IMR-90 (cell line): ENCODE measurements around the gene CENPT.

Experiments
- BHLHE40 ChIP-seq: fragments of 150-350 bp; IDR thresholded peaks from 2 replicates; pipeline ENCODE4 v1.6.1; 2016; ENCODE audit warnings: mild to moderate bottlenecking, low read depth, low read length
- MXI1 ChIP-seq: IDR thresholded peaks from 2 replicates; pipeline ENCODE4 v1.6.1; 2012; ENCODE audit warnings: low read depth, mild to moderate bottlenecking, low read length, moderate library complexity, borderline replicate concordance
- NFE2L2 ChIP-seq: fragments of 150-350 bp; IDR thresholded peaks from 2 replicates; pipeline ENCODE4 v1.6.1; 2016; ENCODE audit warnings: low read depth, mild to moderate bottlenecking, low read length
- POLR2A ChIP-seq: IDR thresholded peaks from 2 replicates; pipeline ENCODE4 v1.6.1; 2012; ENCODE audit warnings: mild to moderate bottlenecking, low read depth, low read length
- RAD21 ChIP-seq: IDR thresholded peaks from 2 replicates; pipeline ENCODE4 v1.6.1; 2012; ENCODE audit warnings: low read length, improper control_type of control experiment
- RFX5 ChIP-seq: IDR thresholded peaks from 2 replicates; pipeline ENCODE4 v1.8.0; 2012; ENCODE audit warnings: low read depth, mild to moderate bottlenecking, low read length, moderate library complexity
- SMC3 ChIP-seq: fragments of 150-350 bp; IDR thresholded peaks from 2 replicates; pipeline ENCODE4 v1.6.1; 2016; ENCODE audit warnings: low read depth, mild to moderate bottlenecking, antibody characterized with exemption, low read length, moderate library complexity
- TF ChIP-seq, protein P1 (sequence below): conservative IDR thresholded peaks from 2 replicates; pipeline ENCODE4 v1.5.1; 2012; ENCODE audit warnings: mild to moderate bottlenecking, low read depth, low read length, improper control_type of control experiment

DNA sequence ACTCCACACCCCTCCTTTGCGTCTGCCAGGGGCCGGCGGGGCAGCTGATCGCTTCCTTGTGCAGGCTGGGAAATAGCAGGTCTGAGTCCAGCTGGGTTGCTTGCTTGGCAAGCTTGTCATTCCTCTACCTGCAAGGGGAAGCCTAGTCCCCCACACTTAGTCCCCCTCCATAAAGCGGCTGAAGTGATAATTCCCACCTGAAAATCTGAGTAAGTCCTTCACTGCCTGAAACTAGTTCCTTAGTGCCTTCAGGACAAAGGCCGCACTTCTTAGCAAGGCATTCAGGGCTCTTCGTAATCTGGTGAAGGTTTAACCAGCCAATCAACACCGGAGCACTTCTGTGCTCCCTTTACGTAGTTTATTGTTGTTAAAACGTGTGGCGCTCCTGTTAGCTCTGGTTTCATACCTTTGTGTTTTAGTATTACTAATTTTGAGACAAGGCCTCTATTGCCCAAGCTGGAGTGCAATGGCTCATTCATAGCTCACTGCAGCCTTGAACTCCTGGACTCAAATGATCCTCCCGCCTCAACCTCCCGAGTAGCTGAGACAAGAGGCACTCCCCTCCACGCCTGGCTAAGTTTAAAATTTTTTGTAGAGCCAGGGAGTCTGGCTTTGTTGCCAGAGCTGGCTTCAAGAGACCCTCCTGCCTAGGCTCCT, 46.4 kb upstream of the CENPT start:
- TF ChIP-seq POLR2A: no peak
- TF ChIP-seq, protein P1, sequence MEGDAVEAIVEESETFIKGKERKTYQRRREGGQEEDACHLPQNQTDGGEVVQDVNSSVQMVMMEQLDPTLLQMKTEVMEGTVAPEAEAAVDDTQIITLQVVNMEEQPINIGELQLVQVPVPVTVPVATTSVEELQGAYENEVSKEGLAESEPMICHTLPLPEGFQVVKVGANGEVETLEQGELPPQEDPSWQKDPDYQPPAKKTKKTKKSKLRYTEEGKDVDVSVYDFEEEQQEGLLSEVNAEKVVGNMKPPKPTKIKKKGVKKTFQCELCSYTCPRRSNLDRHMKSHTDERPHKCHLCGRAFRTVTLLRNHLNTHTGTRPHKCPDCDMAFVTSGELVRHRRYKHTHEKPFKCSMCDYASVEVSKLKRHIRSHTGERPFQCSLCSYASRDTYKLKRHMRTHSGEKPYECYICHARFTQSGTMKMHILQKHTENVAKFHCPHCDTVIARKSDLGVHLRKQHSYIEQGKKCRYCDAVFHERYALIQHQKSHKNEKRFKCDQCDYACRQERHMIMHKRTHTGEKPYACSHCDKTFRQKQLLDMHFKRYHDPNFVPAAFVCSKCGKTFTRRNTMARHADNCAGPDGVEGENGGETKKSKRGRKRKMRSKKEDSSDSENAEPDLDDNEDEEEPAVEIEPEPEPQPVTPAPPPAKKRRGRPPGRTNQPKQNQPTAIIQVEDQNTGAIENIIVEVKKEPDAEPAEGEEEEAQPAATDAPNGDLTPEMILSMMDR: no peak
- no peak for TF ChIP-seq RAD21
- no peak for TF ChIP-seq SMC3
- no peak for TF ChIP-seq MXI1
- TF ChIP-seq NFE2L2: no peak
- TF ChIP-seq RFX5: no peak
- no peak for TF ChIP-seq BHLHE40
